CD4-positive, alpha-beta memory T cell (primary cell): ENCODE measurements around the gene JAKMIP1. TPM values are rescaled to one million over a fixed set of nuclear protein-coding genes. Genes with fewer than 3 reads are reported as not detected.

Source experiments
- CTCF ChIA-PET: fragments of 350-600 bp; sonication (Branson Sonifier 250); formaldehyde crosslinking; loops from one replicate; lab custom pipeline; 2021; ENCODE audit warnings: inconsistent platforms; ENCODE audit not compliant: partially characterized antibody; lab: Charles Lee
- POLR2A ChIA-PET: fragments of 350-600 bp; sonication (Branson Sonifier 250); formaldehyde crosslinking; loops from one replicate; lab custom pipeline; 2021; ENCODE audit not compliant: partially characterized antibody; lab: Charles Lee
- DNase-seq, 5 donors: peaks; one replicate each; pipeline versions ENCODE4 v3.0.0 to v3.0.0-alpha.2; 2020 to 2022; ENCODE audit warnings: mixed read lengths in 1 of 5
- H3K27ac ChIP-seq: one replicate; pipeline ENCODE4 v1.7.0; 2013; ENCODE audit warnings: low read depth, low read length
- H3K27me3 ChIP-seq: 2 replicates; pipeline ENCODE4 v1.7.0; 2013; ENCODE audit warnings: mild to moderate bottlenecking, low read length, moderate library complexity; ENCODE audit not compliant: insufficient read depth
- H3K36me3 ChIP-seq: 2 replicates; pipeline ENCODE4 v1.7.0; 2013; ENCODE audit warnings: mild to moderate bottlenecking, low read length, moderate library complexity; ENCODE audit not compliant: insufficient read depth
- H3K4me1 ChIP-seq: 2 replicates; pipeline ENCODE4 v1.7.0; 2013; ENCODE audit warnings: mild to moderate bottlenecking, low read length, moderate library complexity; ENCODE audit not compliant: insufficient read depth
- H3K4me3 ChIP-seq, 2 donors: one replicate each; pipeline ENCODE4 v1.7.0; 2013; ENCODE audit warnings: low read length in 2 of 2, mild to moderate bottlenecking in 1 of 2
- H3K9me3 ChIP-seq, 2 donors: one replicate each; pipeline ENCODE4 v1.7.0; 2013; ENCODE audit warnings: low read length in 2 of 2, control low read depth in 1 of 2; ENCODE audit not compliant: control insufficient read depth in 1 of 2
- H3K27ac Mint-ChIP-seq, 7 donors: one replicate each; pipeline ENCODE4 v1.8.0; 2020 to 2021; ENCODE audit warnings: mixed read lengths in 7 of 7, mild to moderate bottlenecking in 6 of 7, inconsistent platforms in 3 of 7, moderate library complexity in 3 of 7
- H3K27me3 Mint-ChIP-seq, 2 donors: one replicate each; pipeline ENCODE4 v1.8.0; 2020 to 2021; ENCODE audit warnings: mixed read lengths in 2 of 2
- H3K36me3 Mint-ChIP-seq, 2 donors: one replicate each; pipeline ENCODE4 v1.8.0; 2020 to 2021; ENCODE audit warnings: mixed read lengths in 2 of 2, inconsistent platforms in 1 of 2, mild to moderate bottlenecking in 1 of 2
- H3K4me1 Mint-ChIP-seq, 4 donors: one replicate each; pipeline ENCODE4 v1.8.0; 2020 to 2021; ENCODE audit warnings: mixed read lengths in 4 of 4, mild to moderate bottlenecking in 1 of 4
- H3K4me3 Mint-ChIP-seq, 8 donors: one replicate each; pipeline ENCODE4 v1.8.0; 2020 to 2021; ENCODE audit warnings: mixed read lengths in 8 of 8, mild to moderate bottlenecking in 7 of 8, moderate library complexity in 6 of 8, inconsistent platforms in 3 of 8
- H3K9me3 Mint-ChIP-seq, 8 donors: one replicate each; pipeline ENCODE4 v1.8.0; 2020 to 2021; ENCODE audit warnings: mixed read lengths in 8 of 8, mild to moderate bottlenecking in 5 of 8, inconsistent platforms in 3 of 8, moderate library complexity in 1 of 8
- intact Hi-C: fragments of 100-400 bp; cut with micrococcal nuclease; formaldehyde crosslinking; loops from one replicate; pipeline ENCODE4 v1.15.1; 2023
- polyA plus RNA-seq, 2 donors: library from polyadenylated mRNA; unstranded; fragments of 300-500 nt; fragmentation: Illumina TruSeq; gene quantifications; one replicate each; pipeline ENCODE4 v1.2.3, GENCODE V29; 2021
- total RNA-seq, 2 experiments: library from RNA; stranded (reverse); gene quantifications; one replicate each; pipeline ENCODE4 v1.2.3, GENCODE V29; 2021

The JAKMIP1 gene
- total and polyA plus RNA-seq, 4 experiments from 2014 or later: 2.5 to 11.5 (median 3.3) TPM

- DNase-seq: no peak
- H3K9me3 Mint-ChIP-seq: no peaks in the 10 kb centered on the region
- H3K36me3 Mint-ChIP-seq: no peaks in the 10 kb centered on the region
- intact Hi-C loops: no loop called here
- Histone ChIP-seq H3K9me3 (no peaks in the 10 kb centered on the region), H3K27me3 (no peaks in the 10 kb centered on the region), H3K27ac (no peak overlapping the region), H3K4me3 (no peak overlapping the region), H3K36me3 (no peaks in the 10 kb centered on the region), H3K4me1 (no peaks in the 10 kb centered on the region)
- no peaks in the 10 kb centered on the region for H3K27me3 Mint-ChIP-seq
- no peak overlapping the region for H3K4me3 Mint-ChIP-seq
- H3K4me1 Mint-ChIP-seq: peaks cover 0 to 1% (median 0%) of the 10 kb centered on the region in 4 donors
- H3K27ac Mint-ChIP-seq: peak overlapping the region in 1 of 7 donors; percentile 55
- CTCF ChIA-PET: no interaction called here
- POLR2A ChIA-PET: no interaction called here
Observed at GRCh38 chr4:6042293-6043063, 157.9 kb downstream of the JAKMIP1 start.

DNA sequence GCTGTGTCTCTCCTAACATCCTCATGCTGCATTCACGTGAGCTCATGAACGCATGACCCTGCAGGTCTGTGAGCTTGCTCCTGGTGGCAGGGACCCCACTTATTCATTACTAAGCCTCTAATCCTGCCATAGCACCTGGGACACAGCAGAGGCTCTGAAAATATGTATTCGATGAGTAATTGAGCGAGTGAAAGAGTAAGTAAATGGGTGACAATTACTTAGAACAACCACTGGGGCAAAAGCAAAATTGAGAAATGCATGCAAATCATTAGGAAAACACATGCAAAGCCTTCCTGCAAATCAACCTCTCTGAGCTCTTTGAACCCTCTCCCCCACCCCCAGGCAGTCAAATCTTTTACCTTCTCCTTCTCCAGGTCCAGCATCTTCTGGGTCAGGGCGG, 158.5 kb downstream of the JAKMIP1 start:
- H3K36me3 ChIP-seq: no peaks in the 10 kb centered on the region
- H3K36me3 Mint-ChIP-seq: no peaks in the 10 kb centered on the region
- POLR2A ChIA-PET: no interaction called here
- intact Hi-C loops: no loop called here
- no peaks in the 10 kb centered on the region for H3K27me3 ChIP-seq
- no peak overlapping the region for H3K4me3 ChIP-seq
- no peaks in the 10 kb centered on the region for H3K9me3 Mint-ChIP-seq
- CTCF ChIA-PET: no interaction called here
- no peak for DNase-seq
- H3K27ac Mint-ChIP-seq: no peak overlapping the region
- H3K4me3 Mint-ChIP-seq: no peak overlapping the region
- peaks cover 0 to 1% (median 0%) of the 10 kb centered on the region in 4 donors for H3K4me1 Mint-ChIP-seq
- H3K27ac ChIP-seq: no peak overlapping the region
- no peaks in the 10 kb centered on the region for H3K27me3 Mint-ChIP-seq
- H3K4me1 ChIP-seq: no peaks in the 10 kb centered on the region
- no peaks in the 10 kb centered on the region for H3K9me3 ChIP-seq

DNA sequence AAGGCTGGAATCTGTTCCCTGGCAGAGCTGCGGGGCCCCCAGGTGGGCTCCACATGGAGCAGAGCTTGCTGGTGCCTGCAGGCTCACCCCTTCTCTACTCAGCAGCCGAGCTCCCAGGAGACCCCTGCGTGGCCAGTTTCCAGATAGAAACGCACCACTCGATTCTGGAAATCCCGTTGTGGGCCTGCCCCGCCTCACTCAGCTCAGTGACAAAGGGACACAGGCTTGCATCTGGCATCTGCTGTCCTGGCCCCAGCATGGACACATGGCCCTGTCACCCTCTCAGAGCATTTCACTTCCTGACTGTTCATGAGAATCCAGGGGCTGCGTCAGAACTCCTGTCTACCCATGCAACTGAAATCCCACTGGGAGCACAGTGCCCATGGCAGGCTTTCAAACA, 161.6 kb downstream of the JAKMIP1 start:
- H3K27ac Mint-ChIP-seq: no peak overlapping the region
- CTCF ChIA-PET: no interaction called here

DNA sequence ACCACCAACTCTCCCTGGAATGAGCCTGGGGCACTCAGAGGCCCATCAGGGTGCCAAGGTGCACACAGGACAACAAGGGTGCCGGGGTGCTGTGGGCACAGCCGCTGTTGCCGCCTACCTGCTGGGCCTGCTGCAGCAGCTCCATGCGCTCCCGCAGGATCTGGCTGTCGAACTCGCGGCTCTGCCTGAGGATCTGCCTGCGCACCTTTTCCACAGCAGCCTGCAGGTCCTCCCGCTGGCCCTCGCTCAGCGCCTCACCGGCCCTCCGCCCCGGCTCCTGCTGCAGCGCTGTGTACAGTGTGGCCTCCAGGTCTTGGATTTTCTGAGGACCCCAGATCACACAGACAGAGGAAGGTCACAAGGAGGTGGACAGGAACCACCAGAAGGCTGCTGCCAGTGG, 164.6 kb downstream of the JAKMIP1 start:
- H3K36me3 ChIP-seq: no peaks in the 10 kb centered on the region
- ChIA-PET POLR2A (no interaction called here), CTCF (no interaction called here)
- H3K27me3 ChIP-seq: no peaks in the 10 kb centered on the region
- Mint-ChIP-seq H3K4me1 (no peaks in the 10 kb centered on the region), H3K36me3 (peaks cover 0 to 3% of the 10 kb centered on the region in 2 donors), H3K9me3 (no peaks in the 10 kb centered on the region), H3K27ac (no peak overlapping the region), H3K27me3 (no peaks in the 10 kb centered on the region), H3K4me3 (no peak overlapping the region)
- no peaks in the 10 kb centered on the region for H3K9me3 ChIP-seq
- intact Hi-C loops: no loop called here
- no peaks in the 10 kb centered on the region for H3K4me1 ChIP-seq
- no peak overlapping the region for H3K27ac ChIP-seq
- DNase-seq: no peak
- H3K4me3 ChIP-seq: no peak overlapping the region

More for the DNA sequence above, 161.6 kb downstream of the JAKMIP1 start:
- Mint-ChIP-seq H3K36me3 (peaks cover 0 to 3% of the 10 kb centered on the region in 2 donors), H3K27me3 (no peaks in the 10 kb centered on the region), H3K4me1 (no peaks in the 10 kb centered on the region), H3K9me3 (no peaks in the 10 kb centered on the region), H3K4me3 (no peak overlapping the region)
- H3K27ac ChIP-seq: no peak overlapping the region
- POLR2A ChIA-PET: no interaction called here
- H3K9me3 ChIP-seq: no peaks in the 10 kb centered on the region
- no peaks in the 10 kb centered on the region for H3K36me3 ChIP-seq
- intact Hi-C loops: no loop called here
- no peaks in the 10 kb centered on the region for H3K4me1 ChIP-seq
- no peak for DNase-seq
- H3K4me3 ChIP-seq: no peak overlapping the region
- H3K27me3 ChIP-seq: no peaks in the 10 kb centered on the region

DNA sequence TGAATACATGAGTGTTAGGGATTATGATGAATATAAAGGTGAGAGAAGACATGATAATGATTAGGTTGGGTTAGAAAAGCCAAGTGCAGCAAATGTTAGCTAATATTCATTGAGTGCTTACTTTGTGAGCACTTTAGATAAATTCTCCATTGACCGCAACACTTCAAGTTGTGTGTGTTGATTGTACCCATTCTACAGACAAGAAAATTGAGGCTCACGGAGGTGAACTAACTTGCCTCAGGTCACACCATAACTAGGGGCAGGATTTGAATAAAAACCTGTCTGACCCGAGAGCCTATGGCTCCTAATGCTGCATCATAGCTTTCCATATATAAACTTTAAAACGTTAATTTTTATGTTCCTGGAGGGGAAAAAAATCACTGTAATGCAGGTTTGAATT, 167.0 kb downstream of the JAKMIP1 start:
- Mint-ChIP-seq H3K9me3 (no peaks in the 10 kb centered on the region), H3K27ac (no peak overlapping the region), H3K4me1 (no peaks in the 10 kb centered on the region), H3K27me3 (no peaks in the 10 kb centered on the region), H3K4me3 (no peak overlapping the region), H3K36me3 (peaks cover 0 to 5% of the 10 kb centered on the region in 2 donors)
- ChIA-PET POLR2A (no interaction called here), CTCF (interaction anchor here (1.0 to 1.2 kb wide), 2 partner anchors 13 to 35 kb away, joined by 3 to 4 read pairs; no protein-coding TSS in a partner anchor)
- intact Hi-C loops: no loop called here
- no peak overlapping the region for H3K27ac ChIP-seq
- no peaks in the 10 kb centered on the region for H3K36me3 ChIP-seq
- DNase-seq: no peak
- no peak overlapping the region for H3K4me3 ChIP-seq
- H3K9me3 ChIP-seq: no peaks in the 10 kb centered on the region
- no peaks in the 10 kb centered on the region for H3K27me3 ChIP-seq
- no peaks in the 10 kb centered on the region for H3K4me1 ChIP-seq

- DNase-seq: no peak
- ChIA-PET CTCF (interaction anchor here (1.2 kb wide), 1 partner anchor 12 kb away, joined by 3 read pairs; no protein-coding TSS in a partner anchor), POLR2A (no interaction called here)
- no peaks in the 10 kb centered on the region for H3K27me3 Mint-ChIP-seq
- no peak overlapping the region for H3K4me3 Mint-ChIP-seq
- no peaks in the 10 kb centered on the region for H3K4me1 Mint-ChIP-seq
- Histone ChIP-seq H3K4me3 (no peak overlapping the region), H3K9me3 (no peaks in the 10 kb centered on the region), H3K27me3 (no peaks in the 10 kb centered on the region), H3K4me1 (no peaks in the 10 kb centered on the region), H3K27ac (no peak overlapping the region), H3K36me3 (no peaks in the 10 kb centered on the region)
- H3K27ac Mint-ChIP-seq: no peak overlapping the region
- H3K36me3 Mint-ChIP-seq: peaks cover 0 to 5% of the 10 kb centered on the region in 2 donors
- H3K9me3 Mint-ChIP-seq: no peaks in the 10 kb centered on the region
- intact Hi-C loops: no loop called here
Observed at GRCh38 chr4:6032249-6033244, 167.8 kb downstream of the JAKMIP1 start.

DNA sequence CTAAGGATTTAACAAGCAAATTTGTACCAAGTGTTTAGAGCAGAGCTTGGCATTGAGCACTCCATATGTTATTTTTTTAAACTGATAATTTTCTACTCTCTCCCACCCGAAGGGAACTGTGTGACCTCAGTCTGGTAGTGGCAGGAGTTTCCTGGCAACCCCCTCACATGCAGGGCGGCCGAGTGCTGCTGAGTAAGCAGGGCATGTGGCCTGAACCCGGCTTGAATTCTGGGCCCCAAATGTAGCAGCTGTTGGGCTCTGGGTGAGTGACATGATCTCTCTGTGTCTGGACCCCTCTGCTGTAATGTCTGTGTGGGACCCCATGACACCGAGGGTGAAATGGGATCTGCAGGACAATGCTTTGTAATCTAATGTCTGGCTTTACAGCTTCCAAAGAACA, 168.5 kb downstream of the JAKMIP1 start:
- no peaks in the 10 kb centered on the region for H3K4me1 ChIP-seq
- CTCF ChIA-PET: no interaction called here
- intact Hi-C loops: no loop called here
- H3K27ac Mint-ChIP-seq: no peak overlapping the region
- no peaks in the 10 kb centered on the region for H3K9me3 ChIP-seq
- no peak overlapping the region for H3K27ac ChIP-seq
- POLR2A ChIA-PET: no interaction called here
- H3K4me3 ChIP-seq: no peak overlapping the region
- no peaks in the 10 kb centered on the region for H3K4me1 Mint-ChIP-seq
- no peaks in the 10 kb centered on the region for H3K36me3 ChIP-seq
- peaks cover 0 to 5% of the 10 kb centered on the region in 2 donors for H3K36me3 Mint-ChIP-seq
- H3K27me3 Mint-ChIP-seq: no peaks in the 10 kb centered on the region
- no peak overlapping the region for H3K4me3 Mint-ChIP-seq
- no peaks in the 10 kb centered on the region for H3K27me3 ChIP-seq
- no peaks in the 10 kb centered on the region for H3K9me3 Mint-ChIP-seq
- DNase-seq: no peak
